Left lung (tissue), 10 donors: ENCODE measurements around the gene LRRC32. TPM values are rescaled to one million over a fixed set of nuclear protein-coding genes. Genes with fewer than 3 reads are reported as not detected.
"Not testable (repeated sequence)": the region's sequence is repeated elsewhere in the genome, so short reads cannot be mapped to it uniquely, and the experiment has no call there.

Experiments used
- ATAC-seq: fragments of 200-7000 bp; cut with Tn5 transposase; one replicate; pipeline ENCODE4 v1.9.1; 2020; ENCODE audit warnings: moderate library complexity
- DNase-seq, 4 donors: peaks; one replicate each; pipeline ENCODE4 v3.0.0-alpha.2; 2013 to 2020
- H3K27ac ChIP-seq, 2 donors: fragments of 200-600 bp; sonication (generic) in 1 of 2; one replicate each; pipeline versions ENCODE4 v1.5.0 to v1.8.0; 2020 to 2021
- H3K27me3 ChIP-seq, 2 donors: fragments of 200-600 bp; sonication (generic) in 1 of 2; one replicate each; pipeline versions ENCODE4 v1.5.0 to v1.8.0; 2020 to 2021
- H3K36me3 ChIP-seq, 2 donors: fragments of 200-600 bp; sonication (generic) in 1 of 2; one replicate each; pipeline versions ENCODE4 v1.5.0 to v1.8.0; 2020 to 2021
- H3K4me1 ChIP-seq, 2 donors: fragments of 200-600 bp; one replicate each; pipeline ENCODE4 v1.8.0; 2021
- H3K4me3 ChIP-seq, 2 donors: fragments of 200-600 bp; sonication (generic) in 1 of 2; one replicate each; pipeline versions ENCODE4 v1.5.0 to v1.8.0; 2020 to 2021; ENCODE audit warnings: mild to moderate bottlenecking in 1 of 2
- H3K9me3 ChIP-seq, 2 donors: fragments of 200-600 bp; sonication (generic) in 1 of 2; one replicate each; pipeline versions ENCODE4 v1.5.0 to v1.8.0; 2020 to 2021
- intact Hi-C, 2 donors: fragments of 100-400 bp; cut with DNase I; formaldehyde crosslinking; loops; one replicate each; pipeline versions ENCODE4 v1.11.2 to v1.14.2; 2022
- polyA plus RNA-seq, 6 donors: library from polyadenylated mRNA; unstranded; fragments of 120-200 nt; gene quantifications; one replicate each; pipeline ENCODE4 v1.2.1, GENCODE V29; 2013; ENCODE audit not compliant: insufficient read length in 6 of 6
- total RNA-seq, 2 donors: library from RNA; stranded (reverse); fragmentation: NEBNext Ultra II Directional; extraction: Animal tissue kit (Norgen Biotek cat#: 25700); gene quantifications; one replicate each; pipeline ENCODE4 v1.2.1, GENCODE V29; 2021
- TF ChIP-seq, protein P1 (sequence below), 2 donors: fragments of 200-600 bp; sonication (generic) in 1 of 2; IDR thresholded peaks; one replicate each; pipeline versions ENCODE4 v1.5.0 to v1.8.0; 2021; ENCODE audit warnings: antibody characterized with exemption in 2 of 2
- donor health status: DM: no; HTN: yes; CAD: no.
- donor health status: DM: no; HTN: no; CAD: no.

LRRC32 gene
- total and polyA plus RNA-seq, 8 donors, result 38.7 to 66.8 (median 45.0) TPM

DNA sequence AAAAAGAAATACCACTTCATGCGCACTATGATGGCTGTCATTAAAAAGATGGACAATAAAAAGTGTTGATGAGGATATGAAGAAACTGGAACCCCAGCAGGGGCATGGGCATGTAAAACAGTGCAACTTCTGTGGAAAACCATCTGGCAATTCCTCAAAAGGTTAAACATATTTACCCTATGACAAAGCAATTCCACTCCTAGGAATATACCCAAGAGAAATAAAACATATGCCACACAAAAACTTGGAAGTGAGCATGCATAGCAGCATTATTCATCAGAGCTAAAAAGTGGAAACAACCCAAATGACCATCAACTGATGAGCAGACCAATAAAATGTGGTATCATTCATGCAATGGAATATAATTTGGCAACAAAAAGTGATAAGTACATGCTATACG is 50.1 kb downstream of the LRRC32 start:
- Histone ChIP-seq H3K27me3 (no peaks in the 10 kb centered on the region), H3K27ac (no peak overlapping the region), H3K4me1 (no peaks in the 10 kb centered on the region), H3K36me3 (no peaks in the 10 kb centered on the region), H3K9me3 (peaks cover 0 to 5% of the 10 kb centered on the region in 2 donors), H3K4me3 (no peak overlapping the region)
- intact Hi-C loops, result no loop called here
- ATAC-seq (no peak), DNase-seq (no peak)
- TF ChIP-seq, protein P1, sequence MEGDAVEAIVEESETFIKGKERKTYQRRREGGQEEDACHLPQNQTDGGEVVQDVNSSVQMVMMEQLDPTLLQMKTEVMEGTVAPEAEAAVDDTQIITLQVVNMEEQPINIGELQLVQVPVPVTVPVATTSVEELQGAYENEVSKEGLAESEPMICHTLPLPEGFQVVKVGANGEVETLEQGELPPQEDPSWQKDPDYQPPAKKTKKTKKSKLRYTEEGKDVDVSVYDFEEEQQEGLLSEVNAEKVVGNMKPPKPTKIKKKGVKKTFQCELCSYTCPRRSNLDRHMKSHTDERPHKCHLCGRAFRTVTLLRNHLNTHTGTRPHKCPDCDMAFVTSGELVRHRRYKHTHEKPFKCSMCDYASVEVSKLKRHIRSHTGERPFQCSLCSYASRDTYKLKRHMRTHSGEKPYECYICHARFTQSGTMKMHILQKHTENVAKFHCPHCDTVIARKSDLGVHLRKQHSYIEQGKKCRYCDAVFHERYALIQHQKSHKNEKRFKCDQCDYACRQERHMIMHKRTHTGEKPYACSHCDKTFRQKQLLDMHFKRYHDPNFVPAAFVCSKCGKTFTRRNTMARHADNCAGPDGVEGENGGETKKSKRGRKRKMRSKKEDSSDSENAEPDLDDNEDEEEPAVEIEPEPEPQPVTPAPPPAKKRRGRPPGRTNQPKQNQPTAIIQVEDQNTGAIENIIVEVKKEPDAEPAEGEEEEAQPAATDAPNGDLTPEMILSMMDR (IDR thresholded peaks at IDR 0.05), result no peak

DNA sequence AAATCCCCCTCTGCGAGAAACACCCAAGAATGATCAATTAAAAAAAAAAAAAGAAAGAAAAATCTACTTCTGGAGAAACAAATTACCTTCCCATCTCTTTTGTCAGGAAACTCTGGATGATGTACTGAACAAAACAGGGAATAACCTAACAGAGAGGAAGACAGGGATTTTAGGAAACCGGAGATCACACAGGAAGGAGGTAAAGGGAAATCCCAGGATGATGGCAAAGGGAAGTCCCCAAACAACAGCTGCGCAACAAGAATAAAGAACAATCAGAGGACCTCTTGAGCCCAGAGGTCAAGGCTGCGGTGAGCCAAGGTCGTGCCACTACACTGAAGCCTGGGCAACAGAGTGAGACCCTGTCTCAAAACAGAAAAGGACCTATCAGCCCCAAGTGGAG is 50.7 kb downstream of the LRRC32 start:
- H3K36me3 ChIP-seq, DNase-seq, H3K9me3 ChIP-seq, H3K4me1 ChIP-seq, intact Hi-C loops, H3K27me3 ChIP-seq, H3K27ac ChIP-seq, ATAC-seq, H3K4me3 ChIP-seq: not testable (repeated sequence)

DNA sequence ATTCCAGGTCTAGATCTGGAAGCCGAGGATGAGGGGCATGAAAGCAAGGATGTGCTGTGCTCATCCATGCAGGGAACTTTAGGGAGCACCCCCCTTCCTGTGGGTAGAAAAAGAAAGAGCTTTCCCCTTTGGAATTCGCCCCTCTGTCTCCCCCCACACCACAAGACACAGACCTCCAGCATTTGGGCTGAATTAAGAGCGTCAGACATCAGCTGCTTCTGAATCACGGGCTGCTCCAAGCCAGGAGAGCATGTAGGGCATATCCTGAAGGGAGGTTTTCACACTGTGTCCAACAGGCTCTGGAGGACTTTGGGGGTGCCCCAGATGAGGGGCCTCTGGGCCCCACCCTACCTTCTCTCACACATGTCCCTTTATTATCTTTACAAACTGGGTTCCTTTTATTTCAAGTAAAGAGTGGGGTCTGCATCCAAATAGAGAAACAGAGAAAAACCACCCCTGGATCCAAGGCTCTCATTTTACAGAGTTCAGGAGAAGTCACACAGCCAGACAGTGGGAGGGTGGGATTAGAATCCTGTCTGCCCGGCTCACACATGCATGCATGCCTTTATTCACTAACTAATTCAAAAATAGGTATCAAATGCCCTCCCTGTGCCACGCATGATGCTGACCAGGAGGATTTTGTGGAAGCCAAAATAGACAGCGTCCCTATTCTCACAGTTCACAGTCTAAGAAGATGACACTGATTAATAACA is 52.8 kb downstream of the LRRC32 start:
- Histone ChIP-seq H3K27ac (no peak overlapping the region), H3K4me1 (no peaks in the 10 kb centered on the region), H3K4me3 (no peak overlapping the region), H3K9me3 (no peaks in the 10 kb centered on the region), H3K27me3 (no peaks in the 10 kb centered on the region), H3K36me3 (no peaks in the 10 kb centered on the region)
- DNase-seq (peak in 1 of 4 donors; percentile 30), ATAC-seq (no peak)
- TF ChIP-seq, protein P1 (IDR thresholded peaks at IDR 0.05), result no peak
- intact Hi-C loops, result no loop called here

DNA sequence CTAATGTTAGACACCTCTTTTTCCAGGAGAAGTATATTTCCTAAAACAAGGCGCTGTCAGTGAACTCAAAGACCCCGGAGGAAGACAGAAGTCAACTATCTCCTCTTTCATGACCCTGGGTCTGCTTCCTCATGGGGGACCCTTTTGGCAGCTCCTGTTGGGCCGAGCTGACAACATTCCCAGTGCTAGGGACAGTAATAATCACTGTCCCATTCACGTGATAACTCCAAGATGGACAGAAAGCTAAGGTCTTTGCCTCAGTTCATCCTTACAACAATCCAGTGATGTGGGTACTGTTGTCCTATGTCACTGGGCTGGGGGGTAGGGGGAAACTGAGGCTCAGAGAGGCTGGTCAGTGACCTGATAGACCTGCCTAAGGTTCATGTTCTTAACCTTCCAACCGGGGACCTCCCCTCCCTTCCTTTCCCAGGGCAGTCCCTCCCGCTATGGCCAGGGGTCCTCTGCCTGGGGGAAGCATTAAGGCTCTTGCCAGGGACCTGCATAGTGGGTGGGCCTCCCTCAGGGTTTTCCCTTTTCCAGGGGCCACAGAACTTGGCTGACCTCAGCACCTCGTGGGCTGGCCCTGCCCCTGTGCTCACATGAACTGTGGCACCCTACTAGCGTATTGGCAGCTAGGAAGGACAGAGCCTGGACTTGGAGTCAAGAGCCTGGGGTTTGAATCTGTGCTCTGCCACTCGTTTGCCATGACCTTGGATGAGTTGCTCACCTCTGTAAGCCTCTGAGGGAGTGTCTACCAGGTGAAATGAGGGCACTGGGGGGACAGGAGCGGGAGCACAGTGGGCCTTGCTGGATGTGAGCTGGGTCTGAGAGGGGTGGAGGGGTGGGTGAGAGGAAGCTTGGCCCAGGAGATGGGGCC is 53.6 kb downstream of the LRRC32 start:
- Histone ChIP-seq H3K27me3 (no peaks in the 10 kb centered on the region), H3K4me3 (no peak overlapping the region), H3K9me3 (no peaks in the 10 kb centered on the region), H3K4me1 (no peaks in the 10 kb centered on the region), H3K27ac (peak overlapping the region in 1 of 2 donors; percentile 68), H3K36me3 (no peaks in the 10 kb centered on the region)
- DNase-seq (no peak), ATAC-seq (no peak)
- TF ChIP-seq, protein P1 (IDR thresholded peaks at IDR 0.05), result no peak
- intact Hi-C loops, result no loop called here

DNA sequence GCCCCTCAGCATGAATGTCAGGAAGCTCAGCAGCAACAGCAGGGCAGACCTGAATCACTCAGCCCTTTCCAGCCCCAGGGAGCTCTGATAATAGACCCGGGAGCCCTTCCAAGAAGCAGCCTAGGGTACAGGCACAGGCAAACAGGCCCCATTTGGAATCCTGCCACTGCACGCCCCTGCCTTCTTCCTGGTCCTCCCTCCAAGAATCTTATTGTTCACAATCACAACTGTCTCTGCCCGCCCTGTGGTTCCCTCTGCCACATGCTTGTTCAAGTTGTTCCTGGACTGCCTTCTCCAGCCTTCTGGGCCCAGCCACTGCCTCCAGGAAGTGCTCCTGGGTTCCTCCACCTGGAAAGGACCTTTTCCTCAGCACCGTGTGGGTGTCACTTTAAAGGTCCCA is 54.6 kb downstream of the LRRC32 start:
- peaks cover 0 to 2% of the 10 kb centered on the region in 2 donors for H3K4me1 ChIP-seq
- intact Hi-C loops, result no loop called here
- ATAC-seq (peak; percentile 40), DNase-seq (peak in 1 of 4 donors; percentile 31)
- no peaks in the 10 kb centered on the region for H3K27me3 ChIP-seq
- TF ChIP-seq, protein P1 (IDR thresholded peaks at IDR 0.05), result no peak
- no peaks in the 10 kb centered on the region for H3K9me3 ChIP-seq
- no peak overlapping the region for H3K4me3 ChIP-seq
- peak overlapping the region; percentile 48 to 68 for H3K27ac ChIP-seq
- no peaks in the 10 kb centered on the region for H3K36me3 ChIP-seq
